Measurements from ENCODE around the gene SLC34A1.
A peak's percentile ranks its signal among the peaks of the same experiment; 100 is the strongest.
"Not testable (repeated sequence)": the region's sequence is repeated elsewhere in the genome, so short reads cannot be mapped to it uniquely, and the experiment has no call there.

SLC34A1 gene

GRCh38 chr5:177419046-177419445 is 34.8 kb downstream of the SLC34A1 start:
- Histone ChIP-seq H3K4me1 (ENCODE audit: control insufficient read depth, insufficient read depth, low read length) (no peaks in the 10 kb centered on the region), H3K36me3 (ENCODE audit: control insufficient read depth, insufficient read depth, low read length) (no peaks in the 10 kb centered on the region), H3K9me3 (ENCODE audit: control insufficient read depth, insufficient read depth, low read depth, low read length) (no peaks in the 10 kb centered on the region), H3K27ac (ENCODE audit: low read depth, low read length) (no peak overlapping the region), H3K27me3 (ENCODE audit: control insufficient read depth, insufficient read depth, low read length) (peaks cover 2% of the 10 kb centered on the region; the same call in 1 of the 2 replicates), H3K4me3 (ENCODE audit: low read depth, low read length) (no peak overlapping the region), H3K9ac (ENCODE audit: low read length) (no peak overlapping the region)

- not testable (repeated sequence) for H3K4me3 ChIP-seq (ENCODE audit: low read depth, low read length); H3K27ac ChIP-seq (ENCODE audit: low read depth, low read length); H3K36me3 ChIP-seq (ENCODE audit: control insufficient read depth, insufficient read depth, low read length); H3K27me3 ChIP-seq (ENCODE audit: control insufficient read depth, insufficient read depth, low read length); H3K9me3 ChIP-seq (ENCODE audit: control insufficient read depth, insufficient read depth, low read depth, low read length); H3K9ac ChIP-seq (ENCODE audit: low read length); H3K4me1 ChIP-seq (ENCODE audit: control insufficient read depth, insufficient read depth, low read length)
Observed at GRCh38 chr5:177420472-177420871, 36.2 kb downstream of the SLC34A1 start.

- Histone ChIP-seq H3K4me3 (ENCODE audit: low read depth, low read length) (no peak overlapping the region), H3K27ac (ENCODE audit: low read depth, low read length) (no peak overlapping the region), H3K4me1 (ENCODE audit: control insufficient read depth, insufficient read depth, low read length) (peaks cover 7% of the 10 kb centered on the region), H3K9ac (ENCODE audit: low read length) (no peak overlapping the region), H3K36me3 (ENCODE audit: control insufficient read depth, insufficient read depth, low read length) (no peaks in the 10 kb centered on the region), H3K9me3 (ENCODE audit: control insufficient read depth, insufficient read depth, low read depth, low read length) (no peaks in the 10 kb centered on the region), H3K27me3 (ENCODE audit: control insufficient read depth, insufficient read depth, low read length) (no peaks in the 10 kb centered on the region)
Observed at GRCh38 chr5:177421062-177421798, 37.0 kb downstream of the SLC34A1 start.

GRCh38 chr5:177423671-177424070 is 39.4 kb downstream of the SLC34A1 start:
- no peak overlapping the region for H3K9ac ChIP-seq (ENCODE audit: low read length)
- H3K9me3 ChIP-seq (ENCODE audit: control insufficient read depth, insufficient read depth, low read depth, low read length) = no peaks in the 10 kb centered on the region
- H3K27me3 ChIP-seq (ENCODE audit: control insufficient read depth, insufficient read depth, low read length) = no peaks in the 10 kb centered on the region
- H3K27ac ChIP-seq (ENCODE audit: low read depth, low read length) = no peak overlapping the region
- peaks cover 19% of the 10 kb centered on the region for H3K4me1 ChIP-seq (ENCODE audit: control insufficient read depth, insufficient read depth, low read length)
- no peak overlapping the region for H3K4me3 ChIP-seq (ENCODE audit: low read depth, low read length)
- no peaks in the 10 kb centered on the region for H3K36me3 ChIP-seq (ENCODE audit: control insufficient read depth, insufficient read depth, low read length)

GRCh38 chr5:177425196-177425800 is 41.1 kb downstream of the SLC34A1 start:
- H3K4me3 ChIP-seq (ENCODE audit: low read depth, low read length) = peak overlapping the region; percentile 69
- no peaks in the 10 kb centered on the region for H3K9me3 ChIP-seq (ENCODE audit: control insufficient read depth, insufficient read depth, low read depth, low read length)
- 0 out of 2 replicates have a peak, but pooled peaks cover under 1% of the 10 kb centered on the region for H3K36me3 ChIP-seq (ENCODE audit: control insufficient read depth, insufficient read depth, low read length)
- H3K9ac ChIP-seq (ENCODE audit: low read length) = peak overlapping the region; percentile 82
- peak overlapping the region; percentile 73 for H3K27ac ChIP-seq (ENCODE audit: low read depth, low read length)
- peaks cover 22% of the 10 kb centered on the region for H3K4me1 ChIP-seq (ENCODE audit: control insufficient read depth, insufficient read depth, low read length)
- no peaks in the 10 kb centered on the region for H3K27me3 ChIP-seq (ENCODE audit: control insufficient read depth, insufficient read depth, low read length)

GRCh38 chr5:177425801-177426565 is 41.7 kb downstream of the SLC34A1 start:
- H3K4me1 ChIP-seq (ENCODE audit: control insufficient read depth, insufficient read depth, low read length) = peaks cover 22% of the 10 kb centered on the region
- H3K27me3 ChIP-seq (ENCODE audit: control insufficient read depth, insufficient read depth, low read length) = no peaks in the 10 kb centered on the region
- peak overlapping the region; percentile 82 for H3K9ac ChIP-seq (ENCODE audit: low read length)
- H3K9me3 ChIP-seq (ENCODE audit: control insufficient read depth, insufficient read depth, low read depth, low read length) = no peaks in the 10 kb centered on the region
- peak overlapping the region; percentile 73 for H3K27ac ChIP-seq (ENCODE audit: low read depth, low read length)
- peaks cover 7% of the 10 kb centered on the region; the same call in 1 of the 2 replicates for H3K36me3 ChIP-seq (ENCODE audit: control insufficient read depth, insufficient read depth, low read length)
- peak overlapping the region; percentile 69 for H3K4me3 ChIP-seq (ENCODE audit: low read depth, low read length)

GRCh38 chr5:177426566-177427210 is 42.5 kb downstream of the SLC34A1 start, which contains the start of gene GRK6:
Gene GRK6 (plus strand): TSS chr5:177426676. CDS start chr5:177426846, 170 bp downstream.
- Histone ChIP-seq H3K27ac (ENCODE audit: low read depth, low read length) (peak within 1 kb of the TSS; percentile 81), H3K9ac (ENCODE audit: low read length) (peak within 1 kb of the TSS; percentile 94), H3K4me1 (ENCODE audit: control insufficient read depth, insufficient read depth, low read length) (peaks cover 22% of the 10 kb centered on the region), H3K36me3 (ENCODE audit: control insufficient read depth, insufficient read depth, low read length) (peaks cover 14% of the 10 kb centered on the region), H3K9me3 (ENCODE audit: control insufficient read depth, insufficient read depth, low read depth, low read length) (no peaks in the 10 kb centered on the region), H3K4me3 (ENCODE audit: low read depth, low read length) (peak within 1 kb of the TSS; percentile 87), H3K27me3 (ENCODE audit: control insufficient read depth, insufficient read depth, low read length) (no peaks in the 10 kb centered on the region)

GRCh38 chr5:177427211-177427822 is 43.1 kb downstream of the SLC34A1 start:
- Histone ChIP-seq H3K27ac (ENCODE audit: low read depth, low read length) (peak overlapping the region; percentile 81), H3K4me1 (ENCODE audit: control insufficient read depth, insufficient read depth, low read length) (peaks cover 22% of the 10 kb centered on the region)

GRCh38 chr5:177427919-177428573 is 43.8 kb downstream of the SLC34A1 start:
- Histone ChIP-seq H3K27ac (ENCODE audit: low read depth, low read length) (no peak overlapping the region), H3K36me3 (ENCODE audit: control insufficient read depth, insufficient read depth, low read length) (peaks cover 28% of the 10 kb centered on the region), H3K4me3 (ENCODE audit: low read depth, low read length) (peak overlapping the region; percentile 87), H3K27me3 (ENCODE audit: control insufficient read depth, insufficient read depth, low read length) (no peaks in the 10 kb centered on the region), H3K9me3 (ENCODE audit: control insufficient read depth, insufficient read depth, low read depth, low read length) (no peaks in the 10 kb centered on the region), H3K9ac (ENCODE audit: low read length) (peak overlapping the region; percentile 94), H3K4me1 (ENCODE audit: control insufficient read depth, insufficient read depth, low read length) (peaks cover 22% of the 10 kb centered on the region)

More at GRCh38 chr5:177427211-177427822, 43.1 kb downstream of the SLC34A1 start:
- Histone ChIP-seq H3K9me3 (ENCODE audit: control insufficient read depth, insufficient read depth, low read depth, low read length) (no peaks in the 10 kb centered on the region), H3K36me3 (ENCODE audit: control insufficient read depth, insufficient read depth, low read length) (peaks cover 21% of the 10 kb centered on the region), H3K9ac (ENCODE audit: low read length) (peak overlapping the region; percentile 94), H3K27me3 (ENCODE audit: control insufficient read depth, insufficient read depth, low read length) (no peaks in the 10 kb centered on the region), H3K4me3 (ENCODE audit: low read depth, low read length) (peak overlapping the region; percentile 87)

All from HUES6 (cell line).